ENCODE results near the gene PI4KA. TPM values are rescaled to one million over a fixed set of nuclear protein-coding genes. Genes with fewer than 3 reads are reported as not detected.

Gene PI4KA
- total RNA-seq, 1 experiment from 2014 or later, result 65.8 TPM

DNA sequence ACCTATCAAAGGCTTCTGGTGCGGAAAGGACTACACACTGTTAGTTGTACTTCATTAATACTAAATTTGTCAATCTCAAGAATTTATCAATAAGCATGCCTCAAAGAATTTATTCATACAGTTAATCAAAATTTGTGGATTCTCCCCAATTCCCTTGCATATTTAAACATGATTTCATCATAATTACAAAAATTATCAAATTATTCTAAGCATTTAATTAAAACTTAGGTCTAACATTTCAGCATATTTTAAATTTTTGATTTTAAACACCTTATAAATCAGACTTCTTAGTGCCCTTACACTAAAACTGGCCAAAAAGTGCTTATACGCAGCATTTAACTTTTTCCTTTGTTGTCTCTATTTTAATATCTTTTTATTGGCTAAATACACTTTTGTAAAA, 98.5 kb downstream of the PI4KA start:
- H3K4me3 Mint-ChIP-seq, result no peak overlapping the region
- Histone ChIP-seq H2BK120ac (ENCODE audit: low read depth, low read length, poor library complexity, severe bottlenecking) (no peak overlapping the region), H3K9me3 (ENCODE audit: control insufficient read depth, low read depth, low read length) (no peaks in the 10 kb centered on the region), H3K18ac (ENCODE audit: insufficient read length, low read depth, low read length) (no peak overlapping the region), H3K23ac (ENCODE audit: insufficient read length, low read depth, low read length) (no peak overlapping the region), H4K8ac (replicated peaks; ENCODE audit: insufficient read length, low read depth, low read length) (no peak overlapping the region), H3K9ac (ENCODE audit: extremely low read depth, insufficient read length, low read length) (no peak overlapping the region), H3K27ac (ENCODE audit: insufficient read length, low read depth, low read length) (no peak overlapping the region), H3K79me2 (ENCODE audit: insufficient read depth, low read length) (no peaks in the 10 kb centered on the region), H4K20me1 (ENCODE audit: control insufficient read depth, insufficient read depth, insufficient read length) (no peaks in the 10 kb centered on the region), H2BK15ac (ENCODE audit: low read depth, low read length) (no peak overlapping the region), H3K4me1 (ENCODE audit: insufficient read depth, low read length) (no peaks in the 10 kb centered on the region), H2AK5ac (ENCODE audit: insufficient read length, low read length) (no peak overlapping the region), H3K14ac (ENCODE audit: insufficient read depth, low read length) (no peak overlapping the region), H4K5ac (ENCODE audit: insufficient read length, low read depth, low read length) (no peak overlapping the region), H4K91ac (ENCODE audit: insufficient read length, low read depth, low read length) (no peak overlapping the region), H2BK20ac (ENCODE audit: low read depth, low read length, poor library complexity, severe bottlenecking) (no peak overlapping the region), H3K4ac (ENCODE audit: low read depth, low read length) (no peak overlapping the region), H2AFZ (ENCODE audit: low read length) (no peak overlapping the region), H2BK12ac (ENCODE audit: insufficient read length, low read depth, low read length) (no peak overlapping the region), H3K79me1 (ENCODE audit: insufficient read depth, low read depth, low read length, poor library complexity, severe bottlenecking) (no peaks in the 10 kb centered on the region), H3K23me2 (ENCODE audit: insufficient read length, low read depth, low read length, poor library complexity, severe bottlenecking) (no peaks in the 10 kb centered on the region), H3K4me2 (ENCODE audit: insufficient read depth, insufficient read length, low read length) (no peak overlapping the region), H3T11ph (ENCODE audit: low read length) (no peak overlapping the region), H3K27me3 (ENCODE audit: insufficient read depth, low read length) (no peaks in the 10 kb centered on the region), H3K56ac (ENCODE audit: insufficient read length, low read depth, low read length) (no peak overlapping the region), H2BK5ac (ENCODE audit: insufficient read length, low read length) (no peak overlapping the region)
- no peaks in the 10 kb centered on the region for H3K9me3 Mint-ChIP-seq
- no peak overlapping the region for H3K27ac Mint-ChIP-seq
- no peak for DNase-seq
- H3K27me3 Mint-ChIP-seq (ENCODE audit: low read depth), result no peaks in the 10 kb centered on the region
- no peak for TF ChIP-seq CTCF (conservative IDR thresholded peaks at IDR 0.05)
- H3K36me3 Mint-ChIP-seq (ENCODE audit: insufficient read depth in 1 of 3, low read depth in 3 of 3), result peaks cover 9 to 46% (median 14%) of the 10 kb centered on the region in 3 experiments; a peak in 6 of 7 replicates
- WGBS (ENCODE audit: extremely low coverage, insufficient read length, low lambda C conversion rate), result no CpG with 5 or more reads among the region's 2 CpGs
- H3K4me1 Mint-ChIP-seq, result no peaks in the 10 kb centered on the region
